ENCODE results near the gene PYM1.

GRCh38 chr12:55942055-55942454, 14.4 kb upstream of the PYM1 start:
- TF ChIP-seq SUZ12 (IDR thresholded peaks at IDR 0.05), result no peak
- no peak for TF ChIP-seq FOXM1 (IDR thresholded peaks at IDR 0.05; ENCODE audit: borderline replicate concordance)
- TF ChIP-seq ARNT (IDR thresholded peaks at IDR 0.05), result no peak
- no peak for TF ChIP-seq BHLHE40 (IDR thresholded peaks at IDR 0.05; ENCODE audit: borderline replicate concordance)
- no peak for TF ChIP-seq ZNF384 (IDR thresholded peaks at IDR 0.05)
- TF ChIP-seq FOXA1 (IDR thresholded peaks at IDR 0.05), result no peak
- no peak for TF ChIP-seq TARDBP (IDR thresholded peaks at IDR 0.05)

All from HEK293T (cell line).